GM19351 (cell line): ENCODE data around the gene NUBP2.
"Not testable (repeated sequence)": the region's sequence is repeated elsewhere in the genome, so short reads cannot be mapped to it uniquely, and the experiment has no call there.

ENCODE experiments used
- ATAC-seq: cut with Tn5 transposase; IDR thresholded peaks from one replicate; pipeline ENCODE4 v1.9.1; 2021; ENCODE audit warnings: mild to moderate bottlenecking, moderate library complexity; ENCODE audit not compliant: unreplicated experiment

Gene NUBP2

DNA sequence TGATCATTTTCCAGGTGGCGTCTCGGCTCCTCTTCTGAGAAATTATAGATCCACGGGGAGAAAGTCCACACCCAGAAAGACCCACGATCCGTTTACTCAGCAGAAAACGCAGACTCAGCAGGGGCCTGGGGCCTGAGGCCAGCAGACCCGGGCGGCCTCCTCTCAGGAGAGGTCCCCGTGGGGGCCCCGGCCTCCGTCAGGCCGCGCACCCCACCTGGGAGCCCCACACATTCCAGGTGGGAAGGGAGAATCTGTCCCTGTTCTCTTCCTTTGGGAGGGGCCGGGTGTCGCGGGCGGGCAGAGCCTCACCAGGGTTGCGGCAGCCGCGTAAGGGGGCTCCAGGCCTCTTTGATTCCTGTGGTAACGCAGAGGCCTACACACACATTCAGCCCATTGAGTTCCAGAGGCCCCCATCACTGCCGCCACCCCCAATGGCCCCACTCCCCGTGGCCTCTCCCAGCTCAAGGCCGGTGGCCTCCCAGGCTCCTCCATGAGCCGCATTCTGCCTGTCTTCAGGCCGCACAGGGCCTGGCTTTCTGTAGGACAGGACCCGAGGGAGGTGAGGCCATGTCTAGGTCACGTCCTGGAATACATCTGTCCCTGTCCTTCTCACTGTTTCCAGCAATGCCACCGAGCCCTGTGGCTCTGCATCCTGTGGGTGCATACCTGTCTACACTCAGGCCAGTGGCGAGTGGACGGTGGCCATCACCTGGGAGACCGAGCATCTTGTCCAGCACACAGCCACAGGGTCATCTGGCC, 12.3 kb downstream of the NUBP2 start:
- ATAC-seq, result no peak

DNA sequence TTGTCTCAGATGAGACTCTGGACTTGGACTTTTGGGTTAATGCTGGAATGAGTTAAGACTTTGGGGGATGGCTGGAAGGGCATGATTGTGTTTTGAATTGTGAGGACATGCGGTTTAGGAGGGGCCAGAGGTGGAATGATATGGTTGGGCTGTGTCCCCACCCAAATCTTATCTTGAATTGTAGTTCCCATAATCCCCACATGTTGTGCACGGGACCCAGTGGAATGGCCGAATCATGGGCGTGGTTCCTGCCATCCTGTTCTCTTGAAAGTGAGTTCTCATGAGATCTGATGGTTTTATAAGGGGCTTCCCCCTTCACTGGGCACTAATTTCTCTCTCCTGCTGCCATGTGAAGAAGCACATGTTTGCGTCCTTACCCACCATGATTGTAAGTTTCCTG, 16.5 kb downstream of the NUBP2 start:
- ATAC-seq, result not testable (repeated sequence)

DNA sequence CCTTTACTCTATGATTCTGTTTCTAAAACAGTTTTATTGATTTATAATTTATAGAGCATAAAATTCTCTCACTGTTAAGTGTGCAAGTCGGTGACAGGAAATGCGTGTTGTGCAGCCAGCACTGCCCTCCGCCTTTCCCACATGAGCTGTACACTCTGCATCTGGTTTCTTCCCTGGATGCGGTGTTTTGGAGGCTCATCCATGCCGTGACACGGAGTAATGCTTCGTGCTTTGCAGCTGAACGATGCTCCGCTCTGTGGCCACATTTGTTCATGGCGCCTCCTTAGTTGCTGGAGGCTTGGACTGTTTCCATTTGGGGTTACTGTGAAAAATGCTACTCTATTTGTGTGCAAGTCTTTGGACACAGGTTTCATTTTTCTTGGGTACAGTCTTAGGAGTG, 17.9 kb downstream of the NUBP2 start:
- ATAC-seq, result no peak

DNA sequence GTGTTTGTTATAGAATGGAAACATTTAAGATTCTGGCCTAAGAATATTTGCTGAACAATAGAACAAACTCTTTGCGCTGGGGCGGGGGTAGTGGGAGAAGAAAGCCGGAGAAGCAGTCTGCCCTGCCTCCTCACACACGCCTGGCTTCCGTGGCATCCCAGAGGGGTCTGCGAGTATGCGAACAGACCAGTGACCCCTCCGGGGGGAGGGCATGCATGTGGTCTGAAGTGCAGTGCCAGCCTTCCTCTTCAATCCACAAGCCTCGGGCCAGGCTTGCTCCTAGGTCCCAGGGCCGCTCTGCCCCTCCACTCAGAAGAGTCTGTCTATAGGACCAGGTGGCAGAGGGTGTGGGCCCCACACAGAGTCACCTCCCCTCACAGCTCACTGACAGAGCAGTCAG, 24.9 kb downstream of the NUBP2 start:
- no peak for ATAC-seq

DNA sequence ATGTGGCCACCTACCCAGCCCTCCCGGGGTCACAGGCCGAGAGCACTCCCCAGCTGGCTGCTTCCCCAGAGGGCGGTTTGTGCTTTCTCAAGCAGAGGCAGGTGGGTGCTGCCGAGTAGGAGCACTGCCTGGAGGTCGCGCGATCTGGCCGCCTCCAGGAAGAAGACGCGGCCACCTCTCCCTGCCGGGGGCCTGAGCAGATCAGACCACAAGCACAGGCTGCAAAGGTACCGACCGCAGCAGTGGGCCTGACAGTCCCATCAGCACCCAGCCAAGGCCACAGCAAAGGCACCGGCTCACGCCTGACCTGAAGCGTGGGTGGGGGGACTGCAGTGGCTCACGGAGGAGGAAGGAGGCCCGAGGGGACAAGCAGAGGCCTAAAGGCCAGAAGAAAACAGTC, 25.9 kb downstream of the NUBP2 start:
- no peak for ATAC-seq

DNA sequence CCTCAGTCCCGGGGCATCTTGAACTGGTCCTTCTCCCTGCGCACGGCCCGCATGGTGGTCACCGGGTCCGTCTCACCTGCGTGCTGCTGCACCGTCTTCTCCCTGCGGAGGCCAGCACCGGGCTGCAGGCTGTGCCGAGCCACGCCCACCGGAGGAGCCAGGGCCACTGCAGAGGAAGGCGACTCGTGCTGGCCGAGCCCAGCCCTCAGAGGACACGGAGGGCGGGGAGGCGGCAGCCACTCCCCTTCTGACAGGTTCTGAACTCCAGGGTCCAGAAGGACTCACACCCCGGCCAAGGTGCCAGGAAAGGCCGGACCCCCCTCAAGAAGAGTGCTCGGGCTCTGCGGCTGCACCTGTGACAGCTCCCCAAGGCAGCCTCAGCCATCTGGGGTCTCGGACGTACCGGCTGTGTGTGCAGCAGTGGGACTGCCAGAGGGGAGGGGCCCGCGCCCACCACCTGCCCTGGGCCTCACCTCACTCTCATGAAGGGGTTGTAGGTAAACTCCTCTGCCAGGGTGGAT, 26.6 kb downstream of the NUBP2 start:
- ATAC-seq, result no peak

DNA sequence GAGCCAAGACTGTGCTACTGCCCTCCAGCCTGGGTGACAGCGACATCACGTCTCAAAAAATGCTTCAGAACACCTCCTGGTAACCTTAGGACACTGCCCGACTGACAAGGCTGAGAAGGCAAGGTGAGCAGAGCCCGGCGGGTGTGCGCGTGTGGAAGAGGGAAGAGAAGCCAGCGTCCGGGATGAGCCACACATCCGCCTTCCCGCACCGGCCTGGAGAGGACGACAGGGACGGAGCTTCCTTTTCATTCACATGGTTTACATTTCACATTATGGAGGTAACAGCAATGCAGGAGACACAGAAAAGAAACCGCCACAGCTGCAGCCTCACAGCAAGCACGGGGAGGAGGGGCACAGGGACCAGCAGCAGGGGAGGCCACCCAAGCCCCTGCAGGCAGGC, 27.3 kb downstream of the NUBP2 start:
- no peak for ATAC-seq

DNA sequence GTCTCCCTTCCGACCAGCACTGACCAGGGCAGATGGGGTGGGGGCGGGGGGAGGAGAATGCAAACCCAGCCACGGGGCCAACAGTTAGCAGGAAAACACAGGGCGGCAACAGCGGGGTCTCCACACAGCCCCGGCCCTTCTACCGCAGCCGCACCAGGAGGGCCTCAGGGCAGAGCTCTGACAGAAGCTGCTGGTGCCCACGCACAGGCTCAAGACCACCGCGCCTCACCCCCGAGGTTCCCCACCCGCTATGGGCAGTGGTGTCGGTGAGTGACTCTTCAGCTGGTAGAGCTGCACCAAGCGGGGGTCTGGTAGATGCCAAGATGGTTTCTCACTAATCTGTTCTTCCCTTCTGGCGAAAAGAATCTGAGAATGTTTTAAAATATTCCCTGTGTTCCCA, 27.8 kb downstream of the NUBP2 start:
- no peak for ATAC-seq

DNA sequence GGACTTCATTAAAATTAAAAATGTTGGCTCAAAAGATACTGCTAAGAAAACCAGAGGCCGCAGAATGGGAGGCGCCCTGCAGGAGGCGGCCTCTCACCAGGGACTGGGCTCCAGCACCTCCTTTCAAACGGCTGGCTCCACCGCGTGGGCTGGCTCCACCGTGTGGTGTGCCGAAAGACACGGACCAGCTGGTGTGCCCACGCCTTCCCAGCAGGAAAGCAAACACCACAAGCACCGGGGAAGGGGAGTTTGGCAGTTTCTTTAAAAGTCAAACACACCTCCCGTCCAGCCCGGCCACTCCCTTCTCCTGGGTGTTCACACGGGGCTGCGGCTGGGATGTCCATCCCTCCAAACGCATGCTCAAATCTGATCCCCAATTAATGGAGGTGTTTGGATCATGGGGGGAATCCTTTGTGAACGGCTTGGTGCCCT, 30.0 kb downstream of the NUBP2 start:
- ATAC-seq, result no peak

DNA sequence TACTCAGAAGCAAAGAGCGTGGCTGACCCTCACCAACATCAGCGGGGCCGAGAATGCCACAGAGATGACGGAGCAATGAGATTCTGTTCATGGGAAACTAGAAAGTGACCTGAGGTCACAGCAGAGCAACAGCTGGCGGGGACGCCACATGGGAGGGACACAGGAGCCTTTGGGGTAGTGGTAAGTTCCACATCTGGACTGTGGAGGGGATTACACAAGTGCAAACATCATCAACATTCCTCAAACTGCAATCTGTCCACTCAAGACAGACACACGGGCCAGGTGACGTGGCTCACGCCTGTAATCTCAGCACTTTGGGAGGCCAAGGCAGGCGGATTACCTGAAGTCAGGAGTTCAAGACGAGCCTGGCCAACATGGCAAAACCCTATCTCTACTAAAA, 32.7 kb downstream of the NUBP2 start:
- no peak for ATAC-seq

DNA sequence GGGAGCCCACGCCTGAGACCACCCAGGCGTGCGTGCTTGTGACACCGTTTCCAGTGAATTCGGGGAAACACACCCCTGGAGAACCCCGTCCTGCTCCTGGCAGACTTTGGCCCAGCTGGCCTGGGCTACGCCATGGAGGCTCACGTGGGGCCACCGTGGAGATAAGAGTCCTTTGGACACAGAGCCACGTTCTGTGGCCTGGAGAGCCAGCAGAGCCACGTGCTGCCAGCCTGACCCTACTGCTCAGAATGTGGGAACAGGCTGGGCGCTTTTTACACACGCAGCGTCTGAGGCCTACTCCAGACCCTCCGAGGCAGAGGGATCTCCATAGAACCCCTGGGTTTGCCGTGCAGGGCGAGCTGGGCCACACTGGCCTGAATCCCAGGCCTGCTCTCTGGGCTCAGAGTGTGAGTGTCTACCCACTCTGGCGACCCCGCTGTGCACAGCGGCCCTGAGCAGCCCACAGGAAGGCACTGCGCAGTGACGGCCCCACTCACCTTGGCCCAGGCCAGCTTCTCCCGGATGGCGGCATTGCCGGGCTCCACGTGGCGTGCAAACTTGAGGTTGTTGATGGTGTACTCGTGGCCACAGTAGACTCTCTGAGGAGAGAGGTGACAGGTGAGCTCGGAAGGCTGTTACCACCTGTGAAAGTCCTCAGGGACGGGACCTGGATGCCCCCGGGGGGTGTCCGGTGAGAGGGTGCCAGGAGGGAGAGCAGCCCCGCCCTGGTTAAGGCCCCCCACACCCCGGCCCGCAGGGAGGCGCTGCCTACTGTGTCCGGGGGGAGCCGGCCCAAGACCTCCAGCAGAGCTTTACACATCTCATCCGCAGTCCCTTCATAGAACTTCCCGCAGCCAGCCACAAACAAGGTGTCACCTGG, 33.9 kb downstream of the NUBP2 start:
- no peak for ATAC-seq

DNA sequence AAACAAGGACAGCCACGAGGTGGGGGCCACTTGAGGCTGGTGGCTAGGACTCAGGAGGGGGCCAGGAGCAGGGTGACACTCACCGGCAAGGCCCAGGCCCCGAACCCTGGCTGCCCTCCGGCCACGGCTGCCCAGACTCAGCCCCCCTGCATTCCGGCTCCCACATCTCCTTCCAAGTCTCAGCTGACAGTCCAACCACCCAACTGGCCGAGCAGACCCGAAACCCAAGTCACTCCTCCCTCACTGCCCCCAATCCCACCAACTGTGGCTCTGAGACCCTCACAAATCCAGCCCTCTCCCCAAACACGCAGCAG, 34.5 kb downstream of the NUBP2 start:
- no peak for ATAC-seq

DNA sequence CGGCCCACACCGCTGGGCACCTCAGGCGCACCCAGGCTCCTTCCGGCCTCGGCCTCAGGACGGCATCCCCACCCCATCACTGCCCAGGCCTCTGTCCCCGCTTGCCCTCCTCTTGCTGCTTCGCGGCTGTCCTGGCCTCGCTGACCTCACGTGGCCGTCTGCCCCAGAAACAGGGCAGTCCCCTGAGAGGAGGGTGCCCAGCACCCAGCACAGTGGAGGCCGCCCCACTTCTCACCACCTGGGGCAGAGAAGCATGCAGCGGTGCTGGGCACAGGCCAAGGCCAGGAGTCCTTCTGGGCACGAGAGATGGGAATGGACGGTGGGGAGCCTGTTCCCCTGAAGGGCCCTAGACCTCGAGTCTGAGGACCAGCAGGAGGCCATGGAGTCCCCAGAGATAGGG, 35.0 kb downstream of the NUBP2 start:
- no peak for ATAC-seq

DNA sequence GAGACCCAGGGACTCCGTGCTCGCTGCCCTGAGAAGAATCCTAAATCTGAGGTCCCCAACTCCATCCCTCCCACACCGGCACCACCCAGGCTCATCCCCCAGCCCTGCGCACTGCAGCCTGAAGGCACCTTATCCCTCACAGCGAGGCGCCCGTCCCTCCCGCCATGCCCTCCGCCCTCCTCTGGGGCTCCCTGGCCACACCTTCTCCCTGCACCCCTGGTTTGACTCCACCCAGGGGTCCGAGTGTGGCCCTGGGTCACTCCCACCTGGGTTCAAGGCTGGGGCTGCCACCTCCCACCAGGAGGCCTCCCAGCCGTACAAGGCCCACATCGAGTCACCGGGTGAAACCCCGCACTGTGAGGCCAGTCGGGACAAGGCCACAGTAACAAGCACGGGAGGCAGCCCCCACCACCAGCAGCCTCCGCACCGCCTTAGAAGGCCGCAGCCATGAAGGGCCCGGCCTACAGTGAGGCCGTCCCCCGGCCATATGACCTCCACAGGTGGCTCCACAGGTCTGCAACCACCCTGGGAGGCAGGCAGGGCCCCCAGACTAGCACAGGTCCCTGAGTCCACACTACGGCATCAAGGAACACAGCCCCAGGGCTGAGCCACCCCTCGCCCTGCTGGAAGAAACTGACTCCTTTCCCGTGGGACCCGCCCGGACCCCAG, 35.6 kb downstream of the NUBP2 start:
- no peak for ATAC-seq

DNA sequence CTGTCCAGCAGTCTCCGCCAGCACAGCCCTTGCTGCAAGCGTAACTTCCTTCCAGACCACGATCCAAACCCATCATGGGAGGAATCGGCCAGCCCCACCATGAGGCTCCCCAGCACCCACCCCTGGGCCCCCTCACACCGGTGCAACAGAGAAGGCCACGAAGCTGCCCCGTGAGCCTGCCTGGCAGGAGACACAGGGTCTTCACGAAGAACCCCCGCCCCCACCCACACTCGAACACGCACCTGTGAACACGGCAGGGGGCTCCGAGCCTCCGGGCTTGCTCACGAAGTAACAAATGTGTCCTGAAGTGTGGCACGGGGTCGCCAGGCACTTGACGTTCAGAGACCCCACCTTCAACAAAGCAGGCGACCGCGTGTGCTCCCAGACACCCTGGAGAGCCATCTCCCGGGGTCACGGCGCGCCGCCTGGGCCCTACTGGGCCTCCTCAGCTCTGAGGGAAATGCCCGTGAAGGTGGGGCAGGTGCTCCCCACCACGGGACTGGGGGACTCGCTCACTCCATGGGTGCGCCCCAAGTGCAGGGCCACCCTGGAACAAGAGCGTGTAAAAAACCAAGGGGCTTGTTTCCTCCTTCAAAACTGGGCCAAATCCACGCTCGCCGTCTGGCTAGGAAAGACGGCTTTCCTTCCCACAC, 36.2 kb downstream of the NUBP2 start:
- no peak for ATAC-seq

DNA sequence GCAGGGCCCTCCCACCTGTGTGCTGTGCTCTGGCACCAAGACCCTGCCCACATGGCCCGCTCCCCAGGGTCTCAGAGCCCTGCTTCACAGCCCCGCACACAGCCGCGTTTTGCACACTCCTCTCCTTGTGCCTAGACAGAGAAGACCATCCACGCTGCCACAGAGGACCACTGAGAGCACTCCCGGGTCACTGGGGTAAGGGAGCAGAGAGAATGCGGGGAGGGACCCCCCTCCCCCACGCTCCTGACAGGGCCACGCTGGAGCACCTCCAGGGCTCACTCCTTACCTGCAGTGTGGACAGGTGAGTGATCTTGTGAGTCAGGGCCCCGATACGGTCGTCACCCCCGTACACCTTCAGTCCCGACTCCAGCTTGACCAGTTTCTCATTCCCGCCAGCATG, 36.9 kb downstream of the NUBP2 start:
- ATAC-seq, result no peak

DNA sequence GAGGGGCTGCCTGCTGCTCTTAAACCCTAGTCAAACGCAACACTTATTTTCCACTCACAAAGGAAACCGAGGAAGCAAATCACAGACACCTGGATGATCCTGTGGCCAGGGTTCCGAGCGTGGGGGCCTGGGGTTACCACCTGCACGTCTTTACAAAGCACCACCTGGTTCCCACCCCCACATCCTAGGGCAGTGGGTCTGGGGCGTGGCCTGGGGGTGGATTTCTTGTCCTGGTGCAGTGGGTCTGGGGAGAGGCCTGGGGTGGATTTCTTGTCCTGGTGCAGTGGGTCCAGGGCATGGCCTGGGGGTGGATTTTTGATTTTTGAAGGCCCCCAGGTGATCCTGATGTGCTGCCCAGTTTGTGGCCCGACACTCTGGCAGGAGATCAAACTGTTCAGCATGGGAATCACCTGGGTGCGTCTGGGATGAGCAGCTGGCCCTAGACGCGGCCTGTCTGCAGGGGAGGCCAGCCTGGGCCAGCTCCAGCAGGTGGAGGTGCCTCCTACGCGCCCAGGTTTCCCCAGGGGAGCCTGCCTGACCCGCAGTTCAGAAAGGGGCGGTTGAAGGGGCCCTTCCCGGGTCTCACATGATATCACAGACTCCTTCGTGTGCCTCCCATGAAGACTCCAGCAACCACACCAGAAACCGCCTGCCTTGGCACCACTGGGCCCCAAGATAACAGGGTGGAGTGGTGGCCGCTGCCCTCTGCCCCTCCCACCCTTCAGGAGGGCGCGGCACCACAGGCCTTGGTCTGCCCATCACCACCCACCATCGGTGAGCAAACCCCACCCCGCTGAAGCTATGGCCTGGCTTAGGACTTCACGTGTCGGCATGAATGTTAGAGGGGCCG, 37.6 kb downstream of the NUBP2 start:
- ATAC-seq, result no peak

DNA sequence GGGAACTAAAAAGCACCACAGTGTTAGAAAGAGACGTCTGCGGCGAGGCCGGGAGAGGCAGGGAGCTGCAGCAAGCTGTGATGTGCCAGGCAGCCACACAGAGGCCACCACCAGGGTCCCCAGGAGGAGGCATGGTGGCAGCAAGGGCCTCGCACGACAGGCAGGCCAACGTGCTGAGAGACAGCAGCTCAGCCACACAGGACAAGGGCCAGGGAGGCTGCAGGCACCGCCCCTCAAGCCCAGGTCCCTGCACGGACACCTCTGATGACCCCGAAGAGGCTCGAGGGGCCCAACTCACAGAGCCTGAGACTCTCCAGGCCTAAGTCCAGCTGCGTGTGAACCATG, 38.2 kb downstream of the NUBP2 start:
- ATAC-seq, result no peak

DNA sequence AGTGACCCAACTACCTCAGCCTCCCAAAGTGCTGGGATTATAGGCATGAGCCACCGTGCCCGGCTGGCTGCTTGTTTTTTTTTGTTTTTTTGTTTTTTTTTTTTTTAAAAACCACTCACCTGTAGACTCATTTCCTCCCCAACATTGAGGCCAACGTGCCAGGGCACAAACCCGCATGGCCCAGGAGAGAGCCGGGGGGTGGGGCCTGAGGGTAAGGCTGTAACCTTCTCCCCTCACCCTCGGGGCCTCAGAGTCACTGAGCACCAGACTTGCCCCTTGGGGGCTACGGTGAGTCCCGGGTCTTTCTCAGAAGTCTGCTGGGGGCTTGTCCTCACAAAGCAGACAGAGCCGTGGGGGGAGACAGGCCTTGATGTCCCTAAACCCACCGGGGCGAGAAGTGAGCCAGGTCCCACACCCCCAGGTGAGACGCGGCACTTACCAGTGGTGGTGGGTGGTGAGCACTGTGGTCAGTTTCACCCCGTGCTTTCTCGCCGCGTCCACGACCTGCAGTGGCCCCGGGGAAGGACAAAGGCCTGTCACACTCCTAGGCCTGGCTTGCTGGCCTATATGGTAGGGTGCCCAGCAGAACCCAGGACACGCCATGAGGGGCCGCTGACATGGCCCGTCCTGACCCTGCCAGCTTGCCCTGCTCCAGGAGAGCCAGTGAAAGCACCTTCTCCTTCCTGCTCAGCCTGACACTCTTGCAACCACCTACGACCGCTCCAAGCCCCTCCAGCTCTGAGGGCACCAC, 39.3 kb downstream of the NUBP2 start:
- no peak for ATAC-seq

DNA sequence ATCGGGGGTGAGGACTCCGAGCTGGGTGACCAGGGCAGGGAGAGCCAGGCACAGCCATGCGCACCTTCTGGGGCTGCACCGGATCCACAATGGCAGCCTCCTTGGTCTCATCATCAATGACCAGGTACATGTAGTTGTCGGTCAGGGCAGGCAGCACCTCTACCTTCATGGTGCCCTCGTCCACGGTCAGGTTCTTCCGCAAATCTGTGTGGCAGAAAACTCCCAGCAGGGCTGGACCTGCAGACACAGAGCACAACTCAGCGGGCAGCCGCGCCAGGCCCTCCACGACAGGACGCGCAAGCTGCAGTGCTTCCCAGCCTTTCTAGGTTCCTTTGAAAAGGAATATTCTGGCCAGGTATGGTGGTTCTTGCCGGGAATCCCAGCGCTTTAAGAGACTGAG, 40.0 kb downstream of the NUBP2 start:
- no peak for ATAC-seq
